Activated CD8-positive, alpha-beta memory T cell treated with anti-CD3 and anti-CD28 coated beads, Interleukin-2, amount 50 U/mL, for 4 hours (primary cell): ENCODE results near the gene ITGBL1.

Experiments used
- DNase-seq: peaks from one replicate; pipeline ENCODE4 v3.0.0-alpha.2; 2020

ITGBL1 gene

GRCh38 chr13:101570410-101570809, 117.9 kb downstream of the ITGBL1 start:
- DNase-seq: no peak

- no peak for DNase-seq
Observed at GRCh38 chr13:101572456-101572855, 120.0 kb downstream of the ITGBL1 start.

- no peak for DNase-seq
Observed at GRCh38 chr13:101575581-101575980, 123.1 kb downstream of the ITGBL1 start.

- no peak for DNase-seq
Observed at GRCh38 chr13:101576455-101576854, 124.0 kb downstream of the ITGBL1 start.

GRCh38 chr13:101576977-101577376, 124.5 kb downstream of the ITGBL1 start:
- DNase-seq: no peak

- DNase-seq: no peak
Observed at GRCh38 chr13:101579281-101579802, 126.9 kb downstream of the ITGBL1 start.

GRCh38 chr13:101584331-101584730, 131.9 kb downstream of the ITGBL1 start:
- no peak for DNase-seq

GRCh38 chr13:101590479-101590878, 138.0 kb downstream of the ITGBL1 start:
- no peak for DNase-seq

GRCh38 chr13:101594936-101595335, 142.5 kb downstream of the ITGBL1 start:
- no peak for DNase-seq

GRCh38 chr13:101596803-101597202, 144.3 kb downstream of the ITGBL1 start:
- no peak for DNase-seq

GRCh38 chr13:101611491-101612475, 159.3 kb downstream of the ITGBL1 start:
- DNase-seq: no peak

- no peak for DNase-seq
Observed at GRCh38 chr13:101612735-101613134, 160.3 kb downstream of the ITGBL1 start.

GRCh38 chr13:101614491-101614890, 162.0 kb downstream of the ITGBL1 start:
- no peak for DNase-seq

- no peak for DNase-seq
Observed at GRCh38 chr13:101618440-101619187, 166.1 kb downstream of the ITGBL1 start.

- DNase-seq: no peak
Observed at GRCh38 chr13:101621099-101621498, 168.6 kb downstream of the ITGBL1 start.

GRCh38 chr13:101623470-101624209, 171.2 kb downstream of the ITGBL1 start:
- DNase-seq: no peak

GRCh38 chr13:101624210-101624922, 171.9 kb downstream of the ITGBL1 start:
- no peak for DNase-seq

- no peak for DNase-seq
Observed at GRCh38 chr13:101624981-101625380, 172.5 kb downstream of the ITGBL1 start.

GRCh38 chr13:101626925-101627555, 174.6 kb downstream of the ITGBL1 start:
- DNase-seq: no peak

GRCh38 chr13:101627556-101627943, 175.1 kb downstream of the ITGBL1 start:
- no peak for DNase-seq

GRCh38 chr13:101628900-101629299, 176.4 kb downstream of the ITGBL1 start:
- no peak for DNase-seq

- no peak for DNase-seq
Observed at GRCh38 chr13:101631395-101631794, 178.9 kb downstream of the ITGBL1 start.
